HepG2 (cell line): Measurements from ENCODE around the gene CAVIN2. TPM values are rescaled to one million over a fixed set of nuclear protein-coding genes. Genes with fewer than 3 reads are reported as not detected.

Source experiments
- BCL6 ChIP-seq: IDR thresholded peaks from 2 replicates; pipeline ENCODE4 v1.6.1; 2016; ENCODE audit warnings: missing genetic modification reagents, missing compliant biosample characterization
- HDAC1 ChIP-seq: sonication (generic); formaldehyde crosslinking; IDR thresholded peaks from 2 replicates; pipeline ENCODE4 v1.5.1; 2020; ENCODE audit warnings: mild to moderate bottlenecking, missing genetic modification reagents
- HNRNPL ChIP-seq: fragments of 200-400 bp; formaldehyde crosslinking; IDR thresholded peaks from 2 replicates; pipeline ENCODE4 v1.6.1; 2017; ENCODE audit warnings: mild to moderate bottlenecking, low read depth, low read length
- LCORL ChIP-seq, 2 experiments: fragments of 450-650 bp in 1 of 2; sonication (generic) in 1 of 2; formaldehyde crosslinking in 1 of 2; IDR thresholded peaks; 2 replicates each; pipeline versions ENCODE4 v1.5.0 to v1.6.1; 2017 to 2020; ENCODE audit warnings: antibody characterized with exemption in 1 of 2, missing genetic modification reagents in 1 of 2
- MLLT10 ChIP-seq: sonication (generic); formaldehyde crosslinking; IDR thresholded peaks from 2 replicates; pipeline ENCODE4 v1.4.0; 2020; ENCODE audit warnings: missing genetic modification reagents
- NFKBIZ ChIP-seq: IDR thresholded peaks from 2 replicates; pipeline ENCODE4 v1.6.1; 2018; ENCODE audit warnings: missing genetic modification reagents, missing compliant biosample characterization
- PAX8 ChIP-seq: sonication (generic); formaldehyde crosslinking; IDR thresholded peaks from 2 replicates; pipeline ENCODE4 v1.8.0; 2022; ENCODE audit warnings: mild to moderate bottlenecking, missing genetic modification reagents, borderline replicate concordance
- PPARG ChIP-seq: conservative IDR thresholded peaks from 2 replicates; pipeline ENCODE4 v1.6.1; 2016; ENCODE audit warnings: missing biosample characterization, missing genetic modification reagents
- SNAPC4 ChIP-seq: sonication (generic); formaldehyde crosslinking; IDR thresholded peaks from 2 replicates; pipeline ENCODE4 v1.4.0; 2020; ENCODE audit warnings: mild to moderate bottlenecking, missing genetic modification reagents
- WIZ ChIP-seq: sonication (generic); formaldehyde crosslinking; IDR thresholded peaks from 2 replicates; pipeline ENCODE4 v1.5.1; 2020; ENCODE audit warnings: mild to moderate bottlenecking, missing genetic modification reagents
- ZKSCAN8 ChIP-seq: IDR thresholded peaks from 2 replicates; pipeline ENCODE4 v1.6.1; 2016; ENCODE audit warnings: borderline replicate concordance, missing genetic modification reagents, missing compliant biosample characterization
- ZNF180 ChIP-seq: sonication (generic); formaldehyde crosslinking; IDR thresholded peaks from 2 replicates; pipeline ENCODE4 v1.4.0; 2020; ENCODE audit warnings: low read depth, missing genetic modification reagents, borderline replicate concordance
- ZNF430 ChIP-seq: sonication (generic); formaldehyde crosslinking; IDR thresholded peaks from 2 replicates; pipeline ENCODE4 v1.9.0; 2021; ENCODE audit warnings: mild to moderate bottlenecking, missing genetic modification reagents
- ZNF44 ChIP-seq: sonication (generic); formaldehyde crosslinking; IDR thresholded peaks from 2 replicates; pipeline ENCODE4 v1.5.1; 2020; ENCODE audit warnings: mild to moderate bottlenecking, missing genetic modification reagents
- ZNF615 ChIP-seq: sonication (generic); formaldehyde crosslinking; IDR thresholded peaks from 2 replicates; pipeline ENCODE4 v1.5.0; 2020; ENCODE audit warnings: mild to moderate bottlenecking, missing genetic modification reagents, borderline replicate concordance
- polyA plus RNA-seq, 8 experiments: library from polyadenylated mRNA; depleted of rRNA in 3 of 8; stranded (reverse) in 7 of 8; unstranded in 1 of 8; fragments of >200 nt; fragmentation: Illumina TruSeq in 4 of 8; extraction: Trizol in 4 of 8; gene quantifications; 2 replicates each; pipeline versions ENCODE4 v1.2.1 to v1.2.3, GENCODE V29; 2011 to 2016; ENCODE audit warnings: low read depth in 4 of 8, missing spikeins in 1 of 8, mixed read lengths in 1 of 8; ENCODE audit not compliant: insufficient read depth in 1 of 8
- total RNA-seq, 5 experiments: library from RNA; depleted of rRNA; stranded (reverse); fragments of >200 nt; fragmentation: Illumina TruSeq; extraction: Trizol; gene quantifications; 2 replicates each; pipeline ENCODE4 v1.2.3, GENCODE V29; 2016; ENCODE audit warnings: low read depth in 1 of 5
- TF ChIP-seq, protein P1 (sequence below): sonication (generic); formaldehyde crosslinking; IDR thresholded peaks from 2 replicates; pipeline ENCODE4 v1.8.1; 2023; ENCODE audit warnings: mild to moderate bottlenecking, missing genetic modification reagents, borderline replicate concordance
- TF ChIP-seq, protein P2 (sequence below): sonication (generic); formaldehyde crosslinking; IDR thresholded peaks from 2 replicates; pipeline ENCODE4 v1.4.0; 2020; ENCODE audit warnings: missing genetic modification reagents
- TF ChIP-seq, protein P3 (sequence below): sonication (generic); formaldehyde crosslinking; IDR thresholded peaks from 2 replicates; pipeline ENCODE4 v1.4.0; 2020; ENCODE audit warnings: mild to moderate bottlenecking, missing genetic modification reagents

The CAVIN2 gene
- total and polyA plus RNA-seq, 2 of the 13 experiments (the other 11 are each of a cell fraction or from before 2014, with no cell fraction given): 7.6 to 38.8 TPM

DNA sequence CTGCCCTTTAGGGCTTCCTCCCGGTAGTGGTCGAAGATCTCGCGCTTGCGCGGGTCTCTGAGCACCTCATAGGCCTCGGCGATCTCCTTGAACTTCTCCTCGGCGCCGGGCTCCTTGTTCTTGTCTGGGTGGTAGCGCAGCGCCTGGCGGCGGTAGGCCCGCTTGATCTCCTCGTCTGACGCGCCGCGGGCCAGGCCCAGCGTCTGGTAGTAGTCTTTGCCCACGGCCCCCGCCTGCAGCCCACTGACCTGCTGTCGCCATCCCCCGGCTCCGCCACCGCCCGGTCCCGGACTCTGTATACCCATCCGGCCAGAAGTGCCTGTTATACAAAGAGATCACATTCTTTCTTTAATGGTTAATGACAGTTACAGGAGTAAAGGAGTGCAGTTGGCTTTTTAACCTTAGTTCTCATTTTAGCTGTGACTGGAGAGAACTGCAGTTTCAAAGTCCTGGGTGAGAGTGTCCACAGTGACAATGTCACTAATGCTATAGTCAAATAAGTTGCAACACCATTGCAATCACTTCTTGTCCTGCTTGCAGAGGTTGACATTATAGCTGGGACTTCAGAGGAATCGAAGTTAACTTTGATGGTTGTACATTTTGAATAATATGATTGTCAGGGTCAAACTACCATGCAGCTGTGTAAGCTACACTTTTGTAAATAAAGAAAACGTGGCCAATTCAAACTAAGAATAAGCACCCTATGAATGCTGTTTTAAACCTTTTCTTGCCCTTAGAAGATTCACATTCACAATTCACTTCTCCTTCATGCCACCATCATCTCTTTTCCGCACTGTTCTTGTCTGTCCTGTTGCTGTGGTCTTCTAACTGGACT is 35.3 kb upstream of the CAVIN2 start (continued):
- TF ChIP-seq LCORL (IDR thresholded peaks at IDR 0.05) (no peak), LCORL (CRISPR knock-in tag; IDR thresholded peaks at IDR 0.05) (peak; percentile 83), BCL6 (peak; percentile 78), ZNF430 (CRISPR knock-in tag) (peak; percentile 54; the same call in 1 of the 2 replicates), ZNF615 (CRISPR knock-in tag) (no peak), ZNF180 (CRISPR knock-in tag) (no peak), WIZ (CRISPR knock-in tag) (peak; percentile 87), ZNF44 (CRISPR knock-in tag) (no peak), SNAPC4 (CRISPR knock-in tag) (peak; percentile 58; the same call in 1 of the 2 replicates), MLLT10 (CRISPR knock-in tag) (no peak), PPARG (CRISPR knock-in tag) (peak; percentile 91), ZKSCAN8 (CRISPR knock-in tag) (peak; percentile 61; the same call in 1 of the 2 replicates), HDAC1 (CRISPR knock-in tag) (peak; percentile 55; the same call in 1 of the 2 replicates), PAX8 (no peak), NFKBIZ (peak; percentile 41; the same call in 1 of the 2 replicates), HNRNPL (0 out of 2 replicates have a peak, but pooled peaks have one; percentile 37)
- TF ChIP-seq, protein P1, sequence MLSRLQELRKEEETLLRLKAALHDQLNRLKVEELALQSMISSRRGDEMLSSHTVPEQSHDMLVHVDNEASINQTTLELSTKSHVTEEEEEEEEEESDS (CRISPR knock-in tag): no peak
- TF ChIP-seq, protein P2, sequence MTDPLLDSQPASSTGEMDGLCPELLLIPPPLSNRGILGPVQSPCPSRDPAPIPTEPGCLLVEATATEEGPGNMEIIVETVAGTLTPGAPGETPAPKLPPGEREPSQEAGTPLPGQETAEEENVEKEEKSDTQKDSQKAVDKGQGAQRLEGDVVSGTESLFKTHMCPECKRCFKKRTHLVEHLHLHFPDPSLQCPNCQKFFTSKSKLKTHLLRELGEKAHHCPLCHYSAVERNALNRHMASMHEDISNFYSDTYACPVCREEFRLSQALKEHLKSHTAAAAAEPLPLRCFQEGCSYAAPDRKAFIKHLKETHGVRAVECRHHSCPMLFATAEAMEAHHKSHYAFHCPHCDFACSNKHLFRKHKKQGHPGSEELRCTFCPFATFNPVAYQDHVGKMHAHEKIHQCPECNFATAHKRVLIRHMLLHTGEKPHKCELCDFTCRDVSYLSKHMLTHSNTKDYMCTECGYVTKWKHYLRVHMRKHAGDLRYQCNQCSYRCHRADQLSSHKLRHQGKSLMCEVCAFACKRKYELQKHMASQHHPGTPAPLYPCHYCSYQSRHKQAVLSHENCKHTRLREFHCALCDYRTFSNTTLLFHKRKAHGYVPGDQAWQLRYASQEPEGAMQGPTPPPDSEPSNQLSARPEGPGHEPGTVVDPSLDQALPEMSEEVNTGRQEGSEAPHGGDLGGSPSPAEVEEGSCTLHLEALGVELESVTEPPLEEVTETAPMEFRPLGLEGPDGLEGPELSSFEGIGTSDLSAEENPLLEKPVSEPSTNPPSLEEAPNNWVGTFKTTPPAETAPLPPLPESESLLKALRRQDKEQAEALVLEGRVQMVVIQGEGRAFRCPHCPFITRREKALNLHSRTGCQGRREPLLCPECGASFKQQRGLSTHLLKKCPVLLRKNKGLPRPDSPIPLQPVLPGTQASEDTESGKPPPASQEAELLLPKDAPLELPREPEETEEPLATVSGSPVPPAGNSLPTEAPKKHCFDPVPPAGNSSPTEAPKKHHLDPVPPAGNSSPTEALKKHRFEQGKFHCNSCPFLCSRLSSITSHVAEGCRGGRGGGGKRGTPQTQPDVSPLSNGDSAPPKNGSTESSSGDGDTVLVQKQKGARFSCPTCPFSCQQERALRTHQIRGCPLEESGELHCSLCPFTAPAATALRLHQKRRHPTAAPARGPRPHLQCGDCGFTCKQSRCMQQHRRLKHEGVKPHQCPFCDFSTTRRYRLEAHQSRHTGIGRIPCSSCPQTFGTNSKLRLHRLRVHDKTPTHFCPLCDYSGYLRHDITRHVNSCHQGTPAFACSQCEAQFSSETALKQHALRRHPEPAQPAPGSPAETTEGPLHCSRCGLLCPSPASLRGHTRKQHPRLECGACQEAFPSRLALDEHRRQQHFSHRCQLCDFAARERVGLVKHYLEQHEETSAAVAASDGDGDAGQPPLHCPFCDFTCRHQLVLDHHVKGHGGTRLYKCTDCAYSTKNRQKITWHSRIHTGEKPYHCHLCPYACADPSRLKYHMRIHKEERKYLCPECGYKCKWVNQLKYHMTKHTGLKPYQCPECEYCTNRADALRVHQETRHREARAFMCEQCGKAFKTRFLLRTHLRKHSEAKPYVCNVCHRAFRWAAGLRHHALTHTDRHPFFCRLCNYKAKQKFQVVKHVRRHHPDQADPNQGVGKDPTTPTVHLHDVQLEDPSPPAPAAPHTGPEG (CRISPR knock-in tag): no peak
- TF ChIP-seq, protein P3, sequence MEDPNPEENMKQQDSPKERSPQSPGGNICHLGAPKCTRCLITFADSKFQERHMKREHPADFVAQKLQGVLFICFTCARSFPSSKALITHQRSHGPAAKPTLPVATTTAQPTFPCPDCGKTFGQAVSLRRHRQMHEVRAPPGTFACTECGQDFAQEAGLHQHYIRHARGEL (CRISPR knock-in tag): no peak
